ENCODE results near the gene KRTAP1-4. TPM values are rescaled to one million over a fixed set of nuclear protein-coding genes. Genes with fewer than 3 reads are reported as not detected.
"Not testable (repeated sequence)": the region's sequence is repeated elsewhere in the genome, so short reads cannot be mapped to it uniquely, and the experiment has no call there.

The KRTAP1-4 gene
- polyA plus RNA-seq, 3 donors: not detected

GRCh38 chr17:41054556-41054955, 24.6 kb upstream of the KRTAP1-4 start:
- H3K27me3 ChIP-seq (ENCODE audit: control insufficient read depth in 2 of 2, insufficient read depth in 2 of 2, low read length in 2 of 2): peaks cover 3 to 11% of the 10 kb centered on the region in 2 donors
- H3K4me1 ChIP-seq (ENCODE audit: control insufficient read depth in 1 of 2, insufficient read depth in 2 of 2, low read length in 2 of 2); H3K4me2 ChIP-seq (replicated peaks; ENCODE audit: extremely low read depth, low read length, poor library complexity, severe bottlenecking); H3K79me2 ChIP-seq (ENCODE audit: insufficient read depth, low read length); H3K9me3 Mint-ChIP-seq; intact Hi-C loops (cut with micrococcal nuclease); H3K9me3 ChIP-seq (replicated peaks in 1 of 2; ENCODE audit: control insufficient read depth in 1 of 2, insufficient read depth in 1 of 2, low read length in 2 of 2); H3K9ac ChIP-seq (ENCODE audit: insufficient read depth, low read length, poor library complexity, severe bottlenecking); H3K4me3 ChIP-seq (replicated peaks in 1 of 3; ENCODE audit: low read depth in 2 of 3, low read length in 3 of 3); H3K27ac ChIP-seq (ENCODE audit: low read depth in 1 of 2, low read length in 2 of 2); H4K20me1 ChIP-seq (ENCODE audit: insufficient read depth, low read length); H3K4me1 Mint-ChIP-seq; H2AFZ ChIP-seq (ENCODE audit: insufficient read depth, low read depth, low read length, poor library complexity, severe bottlenecking); DNase-seq; H3K27ac Mint-ChIP-seq; H3K36me3 ChIP-seq (replicated peaks in 1 of 2; ENCODE audit: control insufficient read depth in 1 of 2, insufficient read depth in 2 of 2, low read length in 2 of 2); H3K36me3 Mint-ChIP-seq; H3K4me3 Mint-ChIP-seq: not testable (repeated sequence)
- H3K27me3 Mint-ChIP-seq (ENCODE audit: low read depth in 3 of 3): peaks cover 9 to 18% (median 11%) of the 10 kb centered on the region in 3 donors
- WGBS (ENCODE audit: insufficient coverage): 98% methylated on average over 5 of the region's 9 CpGs

- Mint-ChIP-seq H3K36me3 (no peaks in the 10 kb centered on the region), H3K4me3 (no peak overlapping the region), H3K27me3 (ENCODE audit: low read depth in 3 of 3) (peaks cover 5 to 13% (median 8%) of the 10 kb centered on the region in 3 donors), H3K27ac (no peak overlapping the region), H3K4me1 (no peaks in the 10 kb centered on the region), H3K9me3 (peaks cover 0 to 9% (median 2%) of the 10 kb centered on the region in 7 donors)
- Histone ChIP-seq H3K27me3 (ENCODE audit: control insufficient read depth in 2 of 2, insufficient read depth in 2 of 2, low read length in 2 of 2) (peaks cover under 1 to 10% of the 10 kb centered on the region in 2 donors), H3K9me3 (replicated peaks in 1 of 2; ENCODE audit: control insufficient read depth in 1 of 2, insufficient read depth in 1 of 2, low read length in 2 of 2) (no peaks in the 10 kb centered on the region), H4K20me1 (ENCODE audit: insufficient read depth, low read length) (no peaks in the 10 kb centered on the region), H3K79me2 (ENCODE audit: insufficient read depth, low read length) (no peaks in the 10 kb centered on the region), H3K4me1 (ENCODE audit: control insufficient read depth in 1 of 2, insufficient read depth in 2 of 2, low read length in 2 of 2) (no peaks in the 10 kb centered on the region), H3K9ac (ENCODE audit: insufficient read depth, low read length, poor library complexity, severe bottlenecking) (no peak overlapping the region), H3K4me2 (replicated peaks; ENCODE audit: extremely low read depth, low read length, poor library complexity, severe bottlenecking) (no peak overlapping the region), H3K27ac (ENCODE audit: low read depth in 1 of 2, low read length in 2 of 2) (no peak overlapping the region), H3K36me3 (replicated peaks in 1 of 2; ENCODE audit: control insufficient read depth in 1 of 2, insufficient read depth in 2 of 2, low read length in 2 of 2) (no peaks in the 10 kb centered on the region), H2AFZ (ENCODE audit: insufficient read depth, low read depth, low read length, poor library complexity, severe bottlenecking) (no peak overlapping the region), H3K4me3 (replicated peaks in 1 of 3; ENCODE audit: low read depth in 2 of 3, low read length in 3 of 3) (no peak overlapping the region)
- 96% methylated on average over 3 of the region's 4 CpGs for WGBS (ENCODE audit: insufficient coverage)
- no peak for DNase-seq
- no peak for TF ChIP-seq CTCF (IDR thresholded peaks at IDR 0.05)
- intact Hi-C loops (cut with micrococcal nuclease): no loop called here
Observed at GRCh38 chr17:41054025-41054424, 24.0 kb upstream of the KRTAP1-4 start.
